Measurements from ENCODE around the gene SETDB2. TPM values are rescaled to one million over a fixed set of nuclear protein-coding genes. Genes with fewer than 3 reads are reported as not detected.

Gene SETDB2
- total and polyA plus RNA-seq, 4 donors = 1.9 to 6.2 (median 4.9) TPM

DNA sequence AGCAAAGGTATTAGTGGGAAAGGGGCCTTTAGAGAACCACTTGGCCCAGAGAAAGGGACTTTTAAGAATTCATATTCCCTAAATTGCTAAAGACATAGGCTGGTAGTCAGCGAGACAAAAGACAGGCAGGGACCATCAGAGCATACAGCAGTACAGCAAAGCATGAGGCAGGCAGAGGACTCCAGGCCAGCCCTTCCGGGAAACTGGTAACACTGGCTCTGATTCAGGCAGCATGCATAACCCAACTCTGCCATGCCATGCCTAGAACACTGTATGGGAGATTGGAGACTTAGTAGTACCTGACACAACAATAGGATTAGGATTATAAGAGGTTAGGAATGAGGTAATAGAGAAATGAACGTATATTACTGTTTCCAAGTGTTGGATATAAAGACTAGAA lies 35.1 kb upstream of the SETDB2 start:
- Histone ChIP-seq H3K27ac (ENCODE audit: low read depth in 1 of 2, low read length in 2 of 2) (no peak overlapping the region), H3K4me1 (ENCODE audit: control insufficient read depth in 4 of 4, insufficient read depth in 4 of 4, low read length in 3 of 4) (no peaks in the 10 kb centered on the region), H3K27me3 (ENCODE audit: control insufficient read depth in 4 of 4, insufficient read depth in 4 of 4, low read length in 3 of 4) (no peaks in the 10 kb centered on the region), H3K9me3 (ENCODE audit: control insufficient read depth in 4 of 4, low read length in 3 of 4) (no peaks in the 10 kb centered on the region), H3K9ac (ENCODE audit: low read depth in 1 of 2, low read length in 2 of 2) (no peak overlapping the region), H3K4me3 (ENCODE audit: low read depth in 1 of 3, low read length in 3 of 3) (no peak overlapping the region), H3K36me3 (ENCODE audit: control insufficient read depth in 4 of 4, insufficient read depth in 3 of 4, low read depth in 1 of 4, low read length in 3 of 4) (peaks cover 0 to 1% (median 0%) of the 10 kb centered on the region in 4 donors)
- no peak for DNase-seq (ENCODE audit: low spot score)
- TF ChIP-seq, protein P1, sequence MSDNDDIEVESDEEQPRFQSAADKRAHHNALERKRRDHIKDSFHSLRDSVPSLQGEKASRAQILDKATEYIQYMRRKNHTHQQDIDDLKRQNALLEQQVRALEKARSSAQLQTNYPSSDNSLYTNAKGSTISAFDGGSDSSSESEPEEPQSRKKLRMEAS (IDR thresholded peaks at IDR 0.05) = no peak
- TF ChIP-seq NR2F2 (IDR thresholded peaks at IDR 0.05) = no peak
- TF ChIP-seq HNF4G (IDR thresholded peaks at IDR 0.05) = no peak
- no peak for TF ChIP-seq EGR1 (IDR thresholded peaks at IDR 0.05; ENCODE audit: low read depth in 2 of 2)
- TF ChIP-seq, protein P2, sequence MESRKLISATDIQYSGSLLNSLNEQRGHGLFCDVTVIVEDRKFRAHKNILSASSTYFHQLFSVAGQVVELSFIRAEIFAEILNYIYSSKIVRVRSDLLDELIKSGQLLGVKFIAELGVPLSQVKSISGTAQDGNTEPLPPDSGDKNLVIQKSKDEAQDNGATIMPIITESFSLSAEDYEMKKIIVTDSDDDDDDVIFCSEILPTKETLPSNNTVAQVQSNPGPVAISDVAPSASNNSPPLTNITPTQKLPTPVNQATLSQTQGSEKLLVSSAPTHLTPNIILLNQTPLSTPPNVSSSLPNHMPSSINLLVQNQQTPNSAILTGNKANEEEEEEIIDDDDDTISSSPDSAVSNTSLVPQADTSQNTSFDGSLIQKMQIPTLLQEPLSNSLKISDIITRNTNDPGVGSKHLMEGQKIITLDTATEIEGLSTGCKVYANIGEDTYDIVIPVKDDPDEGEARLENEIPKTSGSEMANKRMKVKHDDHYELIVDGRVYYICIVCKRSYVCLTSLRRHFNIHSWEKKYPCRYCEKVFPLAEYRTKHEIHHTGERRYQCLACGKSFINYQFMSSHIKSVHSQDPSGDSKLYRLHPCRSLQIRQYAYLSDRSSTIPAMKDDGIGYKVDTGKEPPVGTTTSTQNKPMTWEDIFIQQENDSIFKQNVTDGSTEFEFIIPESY (IDR thresholded peaks at IDR 0.05) = no peak
- TF ChIP-seq YY1 (IDR thresholded peaks at IDR 0.05) = no peak
- TF ChIP-seq, protein P3, sequence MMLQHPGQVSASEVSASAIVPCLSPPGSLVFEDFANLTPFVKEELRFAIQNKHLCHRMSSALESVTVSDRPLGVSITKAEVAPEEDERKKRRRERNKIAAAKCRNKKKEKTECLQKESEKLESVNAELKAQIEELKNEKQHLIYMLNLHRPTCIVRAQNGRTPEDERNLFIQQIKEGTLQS (IDR thresholded peaks at IDR 0.05) = no peak
- no peak for TF ChIP-seq RAD21 (IDR thresholded peaks at IDR 0.05)
- TF ChIP-seq, protein P4, sequence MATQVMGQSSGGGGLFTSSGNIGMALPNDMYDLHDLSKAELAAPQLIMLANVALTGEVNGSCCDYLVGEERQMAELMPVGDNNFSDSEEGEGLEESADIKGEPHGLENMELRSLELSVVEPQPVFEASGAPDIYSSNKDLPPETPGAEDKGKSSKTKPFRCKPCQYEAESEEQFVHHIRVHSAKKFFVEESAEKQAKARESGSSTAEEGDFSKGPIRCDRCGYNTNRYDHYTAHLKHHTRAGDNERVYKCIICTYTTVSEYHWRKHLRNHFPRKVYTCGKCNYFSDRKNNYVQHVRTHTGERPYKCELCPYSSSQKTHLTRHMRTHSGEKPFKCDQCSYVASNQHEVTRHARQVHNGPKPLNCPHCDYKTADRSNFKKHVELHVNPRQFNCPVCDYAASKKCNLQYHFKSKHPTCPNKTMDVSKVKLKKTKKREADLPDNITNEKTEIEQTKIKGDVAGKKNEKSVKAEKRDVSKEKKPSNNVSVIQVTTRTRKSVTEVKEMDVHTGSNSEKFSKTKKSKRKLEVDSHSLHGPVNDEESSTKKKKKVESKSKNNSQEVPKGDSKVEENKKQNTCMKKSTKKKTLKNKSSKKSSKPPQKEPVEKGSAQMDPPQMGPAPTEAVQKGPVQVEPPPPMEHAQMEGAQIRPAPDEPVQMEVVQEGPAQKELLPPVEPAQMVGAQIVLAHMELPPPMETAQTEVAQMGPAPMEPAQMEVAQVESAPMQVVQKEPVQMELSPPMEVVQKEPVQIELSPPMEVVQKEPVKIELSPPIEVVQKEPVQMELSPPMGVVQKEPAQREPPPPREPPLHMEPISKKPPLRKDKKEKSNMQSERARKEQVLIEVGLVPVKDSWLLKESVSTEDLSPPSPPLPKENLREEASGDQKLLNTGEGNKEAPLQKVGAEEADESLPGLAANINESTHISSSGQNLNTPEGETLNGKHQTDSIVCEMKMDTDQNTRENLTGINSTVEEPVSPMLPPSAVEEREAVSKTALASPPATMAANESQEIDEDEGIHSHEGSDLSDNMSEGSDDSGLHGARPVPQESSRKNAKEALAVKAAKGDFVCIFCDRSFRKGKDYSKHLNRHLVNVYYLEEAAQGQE (IDR thresholded peaks at IDR 0.05) = no peak
- TF ChIP-seq RXRA (IDR thresholded peaks at IDR 0.05) = no peak
- WGBS = 87% methylated on average over 3 of the region's 3 CpGs

DNA sequence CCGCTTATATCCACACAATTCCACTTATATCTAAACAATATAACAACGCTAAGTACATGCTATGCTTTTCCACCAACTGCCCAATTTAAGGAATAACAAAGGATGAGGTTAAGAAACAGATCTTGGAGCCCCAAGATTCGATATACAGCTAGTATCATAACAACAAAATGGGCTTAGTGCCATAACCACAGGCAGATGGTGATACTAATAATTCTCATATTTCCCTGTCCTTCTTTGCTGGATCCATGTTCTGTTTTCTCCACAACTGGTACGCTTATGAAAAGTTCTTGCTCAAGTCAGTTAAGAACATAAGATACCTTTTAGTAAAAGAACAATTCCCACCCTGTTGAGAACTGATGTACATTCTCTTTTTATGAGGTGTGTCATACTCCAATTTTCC lies 34.1 kb upstream of the SETDB2 start:
- H3K9ac ChIP-seq (ENCODE audit: low read depth in 1 of 2, low read length in 2 of 2) = no peak overlapping the region
- WGBS = 93% methylated on average over 4 of the region's 4 CpGs
- H3K4me1 ChIP-seq (ENCODE audit: control insufficient read depth in 4 of 4, insufficient read depth in 4 of 4, low read length in 3 of 4) = no peaks in the 10 kb centered on the region
- no peaks in the 10 kb centered on the region for H3K27me3 ChIP-seq (ENCODE audit: control insufficient read depth in 4 of 4, insufficient read depth in 4 of 4, low read length in 3 of 4)
- no peak for DNase-seq (ENCODE audit: low spot score)
- TF ChIP-seq, protein P4 (IDR thresholded peaks at IDR 0.05) = no peak
- TF ChIP-seq FOXA2 (IDR thresholded peaks at IDR 0.05) (no peak), SP1 (IDR thresholded peaks at IDR 0.05) (no peak), YY1 (IDR thresholded peaks at IDR 0.05) (no peak), EGR1 (IDR thresholded peaks at IDR 0.05; ENCODE audit: low read depth in 2 of 2) (no peak)
- TF ChIP-seq, protein P2 (IDR thresholded peaks at IDR 0.05) = no peak
- H3K27ac ChIP-seq (ENCODE audit: low read depth in 1 of 2, low read length in 2 of 2) = no peak overlapping the region
- no peaks in the 10 kb centered on the region for H3K36me3 ChIP-seq (ENCODE audit: control insufficient read depth in 4 of 4, insufficient read depth in 3 of 4, low read depth in 1 of 4, low read length in 3 of 4)
- no peaks in the 10 kb centered on the region for H3K9me3 ChIP-seq (ENCODE audit: control insufficient read depth in 4 of 4, low read length in 3 of 4)
- no peak overlapping the region for H3K4me3 ChIP-seq (ENCODE audit: low read depth in 1 of 3, low read length in 3 of 3)

Measured in liver (tissue), 9 donors.